HG02943 (cell line): Measurements from ENCODE around the gene PCDHGB6.
A peak's percentile ranks its signal among the peaks of the same experiment; 100 is the strongest.
"Not testable (repeated sequence)": the region's sequence is repeated elsewhere in the genome, so short reads cannot be mapped to it uniquely, and the experiment has no call there.

Source experiments
- ATAC-seq: cut with Tn5 transposase; IDR thresholded peaks from one replicate; pipeline ENCODE4 v1.9.1; 2021; ENCODE audit warnings: mild to moderate bottlenecking, low read depth, moderate library complexity; ENCODE audit not compliant: unreplicated experiment

PCDHGB6 gene

DNA sequence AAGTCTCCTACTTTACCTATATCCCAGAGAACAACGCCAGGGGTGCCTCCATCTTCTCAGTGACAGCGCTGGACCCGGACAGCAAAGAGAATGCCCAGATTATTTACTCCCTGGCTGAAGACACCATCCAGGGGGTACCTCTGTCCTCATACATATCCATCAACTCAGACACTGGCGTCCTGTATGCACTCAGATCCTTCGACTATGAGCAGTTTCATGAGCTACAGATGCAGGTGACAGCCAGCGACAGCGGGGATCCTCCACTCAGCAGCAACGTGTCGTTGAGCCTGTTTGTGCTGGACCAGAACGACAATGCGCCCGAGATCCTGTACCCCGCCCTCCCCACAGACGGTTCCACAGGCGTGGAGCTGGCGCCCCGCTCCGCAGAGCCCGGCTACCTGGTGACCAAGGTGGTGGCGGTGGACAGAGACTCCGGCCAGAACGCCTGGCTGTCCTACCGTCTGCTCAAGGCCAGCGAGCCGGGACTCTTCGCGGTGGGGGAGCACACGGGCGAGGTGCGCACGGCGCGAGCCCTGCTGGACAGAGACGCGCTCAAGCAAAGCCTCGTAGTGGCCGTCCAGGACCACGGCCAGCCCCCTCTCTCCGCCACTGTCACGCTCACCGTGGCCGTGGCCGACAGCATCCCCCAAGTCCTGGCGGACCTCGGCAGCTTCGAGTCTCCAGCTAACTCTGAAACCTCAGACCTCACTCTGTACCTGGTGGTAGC, 6.9 kb downstream of the PCDHGB6 start:
- not testable (repeated sequence) for ATAC-seq

- not testable (repeated sequence) for ATAC-seq
Measured at GRCh38 chr5:141415275-141415618, 7.4 kb downstream of the PCDHGB6 start.

DNA sequence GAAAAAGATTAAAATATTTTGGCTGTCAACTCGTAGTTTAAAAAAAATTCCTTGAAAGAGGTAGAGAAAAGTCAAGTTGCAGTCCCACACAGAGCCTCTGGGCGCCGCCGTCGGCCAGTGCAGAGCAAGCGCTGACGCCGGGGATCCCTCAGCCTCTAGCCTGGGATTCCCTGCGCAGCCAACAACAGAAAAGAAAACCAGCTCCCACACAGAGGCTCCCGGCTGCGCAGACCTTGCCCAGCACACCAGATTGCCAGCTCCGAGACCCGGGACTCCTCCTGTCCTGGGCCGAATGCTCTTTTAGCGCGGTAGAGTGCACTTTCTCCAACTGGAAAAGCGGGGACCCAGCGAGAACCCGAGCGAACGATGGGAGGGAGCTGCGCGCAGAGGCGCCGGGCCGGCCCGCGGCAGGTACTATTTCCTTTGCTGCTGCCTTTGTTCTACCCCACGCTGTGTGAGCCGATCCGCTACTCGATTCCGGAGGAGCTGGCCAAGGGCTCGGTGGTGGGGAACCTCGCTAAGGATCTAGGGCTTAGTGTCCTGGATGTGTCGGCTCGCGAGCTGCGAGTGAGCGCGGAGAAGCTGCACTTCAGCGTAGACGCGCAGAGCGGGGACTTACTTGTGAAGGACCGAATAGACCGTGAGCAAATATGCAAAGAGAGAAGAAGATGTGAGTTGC, 9.8 kb downstream of the PCDHGB6 start, which contains the start of gene PCDHGB7:
PCDHGB7 (plus strand) TSS at position 184 of the 679 bp plus-strand sequence; CDS start at position 367, 183 bp downstream.
- ATAC-seq = peak; percentile 75

DNA sequence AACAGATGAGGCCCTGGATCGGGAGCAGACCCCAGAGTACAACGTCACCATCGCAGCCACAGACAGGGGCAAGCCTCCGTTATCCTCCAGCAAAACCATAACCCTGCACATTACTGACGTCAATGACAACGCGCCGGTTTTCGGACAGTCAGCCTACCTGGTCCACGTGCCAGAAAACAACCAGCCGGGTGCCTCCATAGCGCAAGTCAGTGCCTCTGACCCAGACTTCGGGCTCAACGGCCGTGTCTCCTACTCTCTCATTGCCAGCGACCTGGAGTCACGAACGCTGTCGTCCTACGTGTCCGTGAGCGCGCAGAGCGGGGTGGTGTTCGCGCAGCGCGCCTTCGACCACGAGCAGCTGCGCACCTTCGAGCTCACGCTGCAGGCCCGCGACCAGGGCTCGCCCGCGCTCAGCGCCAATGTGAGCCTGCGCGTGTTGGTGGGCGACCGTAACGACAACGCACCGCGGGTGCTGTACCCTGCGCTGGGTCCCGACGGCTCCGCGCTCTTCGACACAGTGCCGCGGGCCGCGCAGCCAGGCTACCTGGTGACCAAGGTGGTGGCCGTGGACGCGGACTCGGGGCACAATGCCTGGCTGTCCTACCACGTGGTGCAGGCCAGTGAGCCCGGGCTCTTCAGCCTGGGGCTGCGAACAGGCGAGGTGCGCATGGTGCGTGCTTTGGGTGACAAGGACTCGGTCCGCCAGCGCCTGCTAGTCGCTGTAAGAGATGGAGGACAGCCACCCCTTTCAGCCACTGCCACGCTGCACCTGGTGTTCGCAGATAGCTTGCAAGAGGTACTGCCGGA, 11.5 kb downstream of the PCDHGB6 start:
- no peak for ATAC-seq

DNA sequence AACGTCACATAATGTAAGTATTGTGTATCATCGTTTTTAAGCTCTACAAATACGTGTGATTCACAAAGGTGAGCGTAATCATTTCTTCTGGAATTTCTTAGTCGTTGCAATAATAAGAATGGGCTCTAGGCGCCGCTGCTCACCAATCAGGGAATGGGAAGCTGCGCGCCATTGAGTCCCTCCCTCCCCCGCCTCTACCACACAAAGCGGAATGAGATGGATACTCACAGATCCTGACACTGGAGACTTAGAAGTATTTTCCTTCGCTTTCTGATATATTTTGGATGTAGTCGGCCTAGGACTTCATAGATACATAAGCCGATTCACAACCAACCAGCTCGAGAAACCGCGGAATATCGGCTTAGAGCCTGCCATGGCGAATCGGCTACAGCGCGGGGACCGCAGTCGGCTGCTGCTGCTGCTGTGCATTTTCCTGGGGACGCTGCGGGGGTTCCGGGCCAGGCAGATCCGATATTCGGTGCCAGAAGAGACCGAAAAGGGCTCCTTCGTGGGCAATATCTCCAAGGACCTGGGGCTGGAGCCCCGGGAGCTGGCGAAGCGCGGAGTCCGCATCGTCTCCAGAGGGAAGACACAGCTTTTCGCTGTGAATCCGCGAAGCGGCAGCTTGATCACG, 13.2 kb downstream of the PCDHGB6 start, which contains the start of gene PCDHGA11:
PCDHGA11 (plus strand) TSS at position 197 of the 634 bp plus-strand sequence; CDS start at position 374, 177 bp downstream.
- ATAC-seq = no peak

DNA sequence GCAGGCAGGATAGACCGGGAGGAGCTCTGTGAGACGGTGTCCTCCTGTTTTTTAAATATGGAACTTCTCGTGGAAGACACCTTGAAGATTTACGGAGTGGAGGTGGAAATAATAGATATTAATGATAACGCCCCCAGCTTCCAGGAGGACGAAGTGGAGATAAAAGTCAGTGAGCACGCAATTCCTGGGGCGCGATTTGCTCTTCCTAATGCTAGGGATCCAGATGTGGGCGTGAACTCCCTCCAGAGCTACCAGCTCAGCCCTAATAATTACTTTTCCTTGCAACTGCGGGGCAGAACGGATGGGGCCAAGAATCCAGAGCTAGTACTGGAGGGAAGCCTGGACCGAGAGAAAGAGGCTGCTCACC, 13.7 kb downstream of the PCDHGB6 start:
- ATAC-seq = no peak

DNA sequence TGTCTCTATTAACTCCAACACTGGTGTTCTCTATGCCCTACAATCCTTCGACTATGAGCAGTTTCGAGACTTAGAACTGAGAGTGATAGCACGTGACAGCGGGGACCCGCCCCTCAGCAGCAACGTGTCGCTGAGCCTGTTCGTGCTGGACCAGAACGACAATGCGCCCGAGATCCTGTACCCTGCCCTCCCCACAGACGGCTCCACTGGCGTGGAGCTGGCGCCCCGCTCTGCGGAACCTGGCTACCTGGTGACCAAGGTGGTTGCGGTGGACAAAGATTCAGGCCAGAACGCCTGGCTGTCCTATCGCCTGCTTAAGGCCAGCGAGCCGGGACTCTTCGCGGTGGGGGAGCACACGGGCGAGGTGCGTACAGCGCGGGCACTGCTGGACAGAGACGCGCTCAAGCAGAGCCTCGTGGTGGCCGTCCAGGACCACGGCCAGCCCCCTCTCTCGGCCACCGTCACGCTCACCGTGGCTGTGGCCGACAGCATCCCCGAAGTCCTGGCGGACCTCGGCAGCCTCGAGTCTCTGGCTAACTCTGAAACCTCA, 15.0 kb downstream of the PCDHGB6 start:
- ATAC-seq = no peak

GRCh38 chr5:141427783-141428426, 20.1 kb downstream of the PCDHGB6 start:
- no peak for ATAC-seq

GRCh38 chr5:141430332-141431113, 22.7 kb downstream of the PCDHGB6 start, which contains the start of gene PCDHGA12:
TSS of gene PCDHGA12 (plus strand) at chr5:141430507. CDS start at chr5:141430760, 253 bp downstream.
- ATAC-seq = peak; percentile 66

DNA sequence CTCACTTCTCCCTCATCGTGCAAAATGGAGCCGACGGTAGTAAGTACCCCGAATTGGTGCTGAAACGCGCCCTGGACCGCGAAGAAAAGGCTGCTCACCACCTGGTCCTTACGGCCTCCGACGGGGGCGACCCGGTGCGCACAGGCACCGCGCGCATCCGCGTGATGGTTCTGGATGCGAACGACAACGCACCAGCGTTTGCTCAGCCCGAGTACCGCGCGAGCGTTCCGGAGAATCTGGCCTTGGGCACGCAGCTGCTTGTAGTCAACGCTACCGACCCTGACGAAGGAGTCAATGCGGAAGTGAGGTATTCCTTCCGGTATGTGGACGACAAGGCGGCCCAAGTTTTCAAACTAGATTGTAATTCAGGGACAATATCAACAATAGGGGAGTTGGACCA, 23.5 kb downstream of the PCDHGB6 start:
- ATAC-seq = peak; percentile 42

- ATAC-seq = not testable (repeated sequence)
Measured at GRCh38 chr5:141432308-141432707, 24.5 kb downstream of the PCDHGB6 start.

- ATAC-seq = not testable (repeated sequence)
Measured at GRCh38 chr5:141432726-141433125, 24.9 kb downstream of the PCDHGB6 start.

- ATAC-seq = no peak
Measured at GRCh38 chr5:141434006-141434405, 26.2 kb downstream of the PCDHGB6 start.

GRCh38 chr5:141437221-141437620, 29.4 kb downstream of the PCDHGB6 start:
- no peak for ATAC-seq

GRCh38 chr5:141439411-141440141, 31.8 kb downstream of the PCDHGB6 start:
- ATAC-seq = no peak

- ATAC-seq = no peak
Measured at GRCh38 chr5:141440341-141440740, 32.5 kb downstream of the PCDHGB6 start.

GRCh38 chr5:141441571-141442170, 33.9 kb downstream of the PCDHGB6 start:
- no peak for ATAC-seq
